Measurements from ENCODE around the gene NRIP1.
A peak's percentile ranks its signal among the peaks of the same experiment; 100 is the strongest.

The NRIP1 gene

GRCh38 chr21:15063814-15064575 is 805 bp downstream of the NRIP1 start:
- peak; percentile 4 for DNase-seq (ENCODE audit: low read depth)

- peak; percentile 2 for DNase-seq (ENCODE audit: low read depth)
Measured at GRCh38 chr21:15063081-15063813, 1.6 kb downstream of the NRIP1 start.

- DNase-seq (ENCODE audit: low read depth) = no peak
Measured at GRCh38 chr21:15062606-15062965, 2.2 kb downstream of the NRIP1 start.

GRCh38 chr21:15061747-15062605 is 2.8 kb downstream of the NRIP1 start:
- no peak for DNase-seq (ENCODE audit: low read depth)

- no peak for DNase-seq (ENCODE audit: low read depth)
Measured at GRCh38 chr21:15061279-15061678, 3.5 kb downstream of the NRIP1 start.

GRCh38 chr21:15060543-15061175 is 4.1 kb downstream of the NRIP1 start:
- no peak for DNase-seq (ENCODE audit: low read depth)

GRCh38 chr21:15059397-15059796 is 5.4 kb downstream of the NRIP1 start:
- DNase-seq (ENCODE audit: low read depth) = no peak

- no peak for DNase-seq (ENCODE audit: low read depth)
Measured at GRCh38 chr21:15058854-15059263, 5.9 kb downstream of the NRIP1 start.

GRCh38 chr21:15057285-15057684 is 7.5 kb downstream of the NRIP1 start:
- no peak for DNase-seq (ENCODE audit: low read depth)

- DNase-seq (ENCODE audit: low read depth) = no peak
Measured at GRCh38 chr21:15054606-15055239, 10.1 kb downstream of the NRIP1 start.

- no peak for DNase-seq (ENCODE audit: low read depth)
Measured at GRCh38 chr21:15054089-15054488, 10.7 kb downstream of the NRIP1 start.

- DNase-seq (ENCODE audit: low read depth) = no peak
Measured at GRCh38 chr21:15053500-15053899, 11.3 kb downstream of the NRIP1 start.

- DNase-seq (ENCODE audit: low read depth) = no peak
Measured at GRCh38 chr21:15052459-15052763, 12.4 kb downstream of the NRIP1 start.

GRCh38 chr21:15051644-15052458 is 12.9 kb downstream of the NRIP1 start:
- DNase-seq (ENCODE audit: low read depth) = no peak

- DNase-seq (ENCODE audit: low read depth) = no peak
Measured at GRCh38 chr21:15050568-15051377, 14.0 kb downstream of the NRIP1 start.

GRCh38 chr21:15045017-15045416 is 19.8 kb downstream of the NRIP1 start:
- DNase-seq (ENCODE audit: low read depth) = no peak

GRCh38 chr21:15042531-15042930 is 22.3 kb downstream of the NRIP1 start:
- DNase-seq (ENCODE audit: low read depth) = no peak

- no peak for DNase-seq (ENCODE audit: low read depth)
Measured at GRCh38 chr21:15039607-15040299, 25.0 kb downstream of the NRIP1 start.

- no peak for DNase-seq (ENCODE audit: low read depth)
Measured at GRCh38 chr21:15037900-15038293, 26.9 kb downstream of the NRIP1 start.

Data from activated T-helper 9 cell treated with anti-CD3 and anti-CD28 coated beads, Interleukin-2, amount 50 U/mL, for 16 hours (primary cell).